ENCODE data around the gene SHFL.

Gene SHFL

DNA sequence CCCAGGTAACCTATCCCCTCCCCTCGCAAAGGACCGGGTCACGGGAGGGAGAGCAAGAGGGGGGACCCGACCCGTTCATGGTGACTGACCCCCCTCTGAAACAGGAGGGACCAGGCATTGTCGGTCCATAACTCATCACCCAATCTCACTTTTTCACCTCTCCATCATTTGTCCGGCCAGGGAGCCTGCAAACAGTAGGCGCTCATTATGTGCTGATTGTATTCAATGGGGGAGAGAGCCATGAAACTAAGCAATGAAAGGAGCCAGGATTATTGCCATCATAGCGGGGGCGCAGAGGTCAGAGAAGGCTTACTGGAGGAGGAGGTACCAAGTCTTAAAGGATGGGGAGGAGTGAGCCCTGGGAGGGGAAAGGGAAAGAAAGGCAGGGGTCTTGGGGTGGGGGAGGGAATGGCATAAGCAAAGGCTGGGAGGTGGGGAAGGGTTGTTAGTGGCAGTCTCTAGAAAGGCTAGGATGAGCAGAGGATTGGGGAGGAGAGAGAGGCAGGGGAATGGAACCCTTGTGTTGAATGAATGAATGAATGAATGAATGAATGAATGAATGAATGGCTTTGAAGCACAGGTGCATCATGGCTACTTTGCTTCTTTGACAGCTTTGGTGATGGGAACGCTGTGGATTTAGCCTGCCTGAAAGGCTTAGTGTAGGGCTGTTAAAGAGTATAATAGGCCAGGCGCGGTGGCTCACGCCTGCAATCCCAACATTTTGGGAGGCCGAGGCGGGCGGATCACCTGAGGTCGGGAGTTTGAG lies 1.4 kb downstream of the SHFL start:
- DNase-seq (ENCODE audit: low read depth) = no peak

DNA sequence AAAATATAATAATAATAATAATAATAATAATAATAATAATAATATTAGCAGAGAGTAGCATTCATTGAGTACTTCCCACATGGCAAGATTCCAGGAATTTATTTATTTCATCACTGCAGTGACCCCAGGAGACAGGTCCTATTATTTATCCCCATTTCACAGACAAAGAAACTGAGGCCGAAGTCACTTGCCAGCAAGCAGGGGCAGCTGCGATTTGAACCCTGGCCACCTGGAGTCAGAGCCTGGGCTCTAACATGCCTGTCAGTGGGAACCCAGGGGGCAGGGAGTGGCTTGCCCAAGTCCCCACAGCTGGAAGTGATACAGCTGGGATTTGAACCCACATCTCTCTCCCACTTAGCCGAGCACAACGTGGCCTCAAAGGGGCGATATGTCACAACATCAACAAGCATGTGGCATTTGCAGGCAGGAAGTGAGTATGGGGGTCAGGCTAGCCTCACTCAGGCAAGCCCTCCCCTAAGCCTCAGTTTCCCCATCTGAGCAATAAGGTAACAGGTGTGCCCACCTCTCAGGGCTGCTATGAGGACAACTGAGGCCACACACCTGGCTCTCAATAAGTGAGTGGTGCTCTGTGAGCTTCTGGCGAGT lies 2.9 kb downstream of the SHFL start:
- no peak for DNase-seq (ENCODE audit: low read depth)

DNA sequence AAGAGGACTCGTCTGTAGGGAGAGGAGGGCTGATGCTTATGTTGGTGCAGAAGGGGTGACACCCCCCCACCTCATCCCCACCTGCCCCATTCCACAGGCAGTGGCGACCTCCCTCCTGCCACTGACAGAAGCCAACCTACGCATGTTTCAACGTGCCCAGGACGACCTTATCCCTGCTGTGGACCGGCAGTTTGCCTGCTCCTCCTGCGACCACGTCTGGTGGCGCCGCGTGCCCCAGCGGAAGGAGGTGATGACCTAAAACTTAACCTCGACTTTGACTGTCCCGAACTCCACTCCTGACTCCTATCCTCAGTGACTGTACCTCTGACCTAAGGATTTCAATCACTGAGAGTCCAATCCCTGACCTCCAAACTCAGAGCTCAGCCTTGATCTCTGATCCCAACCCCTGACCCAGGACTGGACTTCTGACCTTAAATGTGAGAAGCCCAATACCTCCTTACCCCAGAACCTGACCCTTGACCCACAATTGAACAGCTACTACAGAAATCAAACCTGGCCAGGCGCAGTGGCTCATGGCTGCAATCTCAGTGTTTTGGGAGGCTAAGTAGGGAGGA lies 3.8 kb downstream of the SHFL start:
- no peak for DNase-seq (ENCODE audit: low read depth)

DNA sequence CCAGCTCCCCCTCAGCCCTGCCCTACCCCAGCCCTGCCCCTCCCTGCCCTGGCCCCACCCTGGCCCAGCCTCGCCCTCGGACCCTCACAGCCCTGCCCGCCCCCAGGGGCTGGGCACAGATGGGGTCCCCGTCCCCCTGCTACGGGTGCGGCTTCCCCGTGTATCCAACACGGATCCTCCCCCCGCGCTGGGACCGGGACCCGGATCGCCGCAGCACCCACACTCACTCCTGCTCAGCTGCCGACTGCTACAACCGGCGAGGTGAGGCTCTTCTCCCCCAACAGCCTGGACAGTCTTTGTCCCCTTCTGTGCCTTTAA lies 5.2 kb downstream of the SHFL start:
- no peak for DNase-seq (ENCODE audit: low read depth)

DNA sequence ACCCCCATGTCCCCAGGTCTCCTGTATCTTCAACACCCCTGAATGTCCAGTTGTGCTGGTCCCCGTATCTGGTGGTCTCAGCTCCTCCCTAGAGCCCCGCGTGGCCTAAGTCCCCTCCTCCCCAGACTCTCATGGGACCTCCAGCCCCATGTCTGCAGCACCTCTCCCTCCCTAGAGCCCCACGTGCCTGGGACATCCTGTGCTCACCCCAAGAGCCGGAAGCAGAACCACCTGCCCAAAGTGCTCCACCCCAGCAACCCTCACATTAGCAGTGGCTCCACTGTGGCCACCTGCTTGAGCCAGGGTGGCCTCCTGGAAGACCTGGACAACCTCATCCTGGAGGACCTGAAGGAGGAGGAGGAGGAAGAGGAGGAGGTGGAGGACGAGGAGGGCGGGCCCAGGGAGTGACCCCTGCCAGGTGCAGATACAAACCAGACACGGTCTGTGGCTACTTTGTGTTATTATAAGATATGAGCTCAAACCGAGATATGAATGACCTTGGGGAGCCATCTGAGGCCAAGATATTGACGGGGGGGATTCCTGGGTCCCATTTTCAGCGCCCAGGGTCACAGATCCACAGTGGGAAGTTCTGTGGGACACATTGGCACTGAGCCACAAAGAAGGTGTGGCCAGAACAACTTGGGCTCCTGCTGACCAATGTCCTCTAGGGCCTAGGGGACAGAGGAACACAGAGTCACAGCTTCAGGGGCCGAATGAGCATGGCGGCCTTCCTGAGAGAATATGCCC lies 6.0 kb downstream of the SHFL start:
- no peak for DNase-seq (ENCODE audit: low read depth)

DNA sequence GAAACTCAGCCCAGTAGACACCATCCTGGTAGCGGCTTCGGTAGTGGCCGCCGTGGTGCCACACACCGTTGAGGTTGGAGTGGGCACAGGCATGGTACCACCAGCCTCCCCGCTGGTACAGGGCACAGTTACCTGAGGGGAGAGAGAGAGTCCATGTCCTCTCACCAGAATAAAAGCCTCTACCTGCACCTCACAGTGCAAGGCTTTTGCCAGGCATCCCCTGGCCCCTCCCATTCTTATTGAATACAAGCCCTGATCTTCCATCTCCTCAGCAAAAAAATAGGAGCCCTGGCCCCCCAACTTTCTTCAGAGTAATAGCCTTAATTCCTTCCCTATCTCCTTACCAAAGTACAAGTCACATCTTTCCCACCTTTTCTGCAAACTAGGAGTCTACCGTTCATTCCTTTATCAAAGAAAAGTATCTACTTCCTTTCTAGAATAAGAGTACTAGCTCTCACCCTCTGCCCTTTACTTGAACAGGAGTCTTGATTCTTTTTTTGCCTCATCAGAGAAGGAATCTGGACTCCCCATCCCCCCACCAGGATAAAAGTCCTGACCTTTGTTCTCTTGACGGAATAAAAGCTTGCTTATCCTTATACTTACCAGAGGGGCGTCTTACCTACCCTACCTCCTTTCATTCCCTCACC lies 6.7 kb downstream of the SHFL start:
- no peak for DNase-seq (ENCODE audit: low read depth)

DNA sequence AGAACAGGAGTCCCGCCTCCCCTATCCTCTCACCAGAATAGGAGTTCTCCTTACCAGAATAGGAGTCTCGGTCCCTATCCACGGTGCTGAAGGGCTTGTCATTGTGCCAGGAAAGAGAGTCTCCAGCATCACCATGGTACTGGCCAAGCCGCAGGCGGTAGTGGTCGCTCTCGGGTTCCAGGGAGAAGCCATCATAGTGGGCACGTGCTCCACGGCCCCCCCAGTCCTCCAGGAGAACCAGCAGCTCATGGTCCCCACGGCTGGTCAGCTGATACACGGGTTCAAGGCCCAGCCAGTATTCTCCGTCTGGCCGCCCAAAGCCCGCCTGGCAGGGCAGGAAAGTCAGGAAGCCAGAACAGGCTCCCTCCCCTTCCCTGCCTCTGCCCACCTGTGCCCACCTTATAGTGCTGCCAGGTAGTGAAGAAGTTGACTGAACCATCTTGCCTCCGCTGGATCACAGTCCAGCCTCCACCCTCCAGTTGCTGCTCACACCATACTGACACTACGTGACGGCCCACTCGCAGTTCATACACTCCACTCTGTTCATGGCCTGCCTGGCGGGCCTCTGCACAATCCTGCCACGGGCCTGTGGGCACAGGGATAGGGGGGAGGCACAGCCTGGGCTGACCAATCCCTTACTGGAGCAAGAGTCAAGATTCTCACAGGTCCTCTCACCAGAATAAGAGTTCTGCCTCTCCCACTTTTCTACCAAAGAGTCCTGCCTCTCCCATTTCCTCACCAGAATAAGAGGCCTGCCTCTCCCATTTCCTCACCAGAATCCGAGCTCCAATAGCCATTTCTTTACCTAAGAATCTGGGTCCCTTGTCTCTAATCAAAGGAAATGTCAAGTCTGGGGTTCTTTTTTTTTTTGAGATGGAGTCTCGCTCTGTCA lies 7.4 kb downstream of the SHFL start:
- DNase-seq (ENCODE audit: low read depth) = no peak

DNA sequence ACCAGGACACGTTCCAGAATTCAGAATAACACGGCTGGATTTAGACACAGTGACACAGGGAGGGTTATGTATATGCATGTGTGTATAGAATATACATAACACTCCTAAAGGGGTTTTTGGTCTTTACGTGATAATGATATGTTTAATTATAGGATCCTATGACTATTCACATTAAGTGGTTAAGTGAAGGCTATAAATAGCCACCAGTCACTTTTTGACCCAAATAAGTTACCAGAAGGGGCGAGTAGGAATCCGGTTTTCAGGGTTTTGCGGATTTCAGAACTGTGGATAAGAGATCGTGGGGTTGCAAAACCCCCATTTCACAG lies 9.5 kb downstream of the SHFL start:
- no peak for DNase-seq (ENCODE audit: low read depth)

DNA sequence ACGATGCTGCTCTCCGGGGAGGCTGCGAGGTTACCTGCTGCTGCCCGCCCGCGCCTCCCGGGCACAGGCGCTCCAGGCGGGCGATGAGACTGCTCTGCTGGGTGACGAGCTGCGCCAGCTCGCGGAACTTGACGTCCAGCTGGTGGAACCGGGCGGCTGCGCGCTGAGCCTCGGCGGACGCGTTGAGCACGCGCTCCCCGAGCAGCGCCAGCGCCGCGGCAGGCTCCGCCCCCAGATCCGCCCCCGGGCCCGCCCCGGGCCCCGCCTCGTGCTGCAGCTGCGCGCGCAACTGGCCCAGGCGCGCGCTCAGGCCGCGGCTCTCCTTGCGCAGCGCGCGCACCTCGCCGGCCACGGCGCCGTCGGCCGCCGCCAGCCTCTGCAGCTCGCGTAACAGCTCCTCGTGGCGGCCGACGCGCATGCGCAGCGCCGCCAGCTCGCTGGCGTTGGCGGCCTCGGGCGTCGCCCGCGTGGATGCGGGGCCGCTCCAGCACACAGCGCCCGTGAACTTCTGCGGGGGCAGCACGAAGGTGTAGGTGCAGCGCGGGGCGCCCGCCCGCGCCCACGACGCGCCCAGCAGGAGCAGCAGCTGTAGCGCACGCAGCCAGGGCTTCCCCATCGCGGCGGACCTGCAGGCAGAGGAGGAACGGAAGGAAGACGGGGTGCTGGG lies 10.0 kb downstream of the SHFL start:
- peak; percentile 93 for DNase-seq (ENCODE audit: low read depth)

DNA sequence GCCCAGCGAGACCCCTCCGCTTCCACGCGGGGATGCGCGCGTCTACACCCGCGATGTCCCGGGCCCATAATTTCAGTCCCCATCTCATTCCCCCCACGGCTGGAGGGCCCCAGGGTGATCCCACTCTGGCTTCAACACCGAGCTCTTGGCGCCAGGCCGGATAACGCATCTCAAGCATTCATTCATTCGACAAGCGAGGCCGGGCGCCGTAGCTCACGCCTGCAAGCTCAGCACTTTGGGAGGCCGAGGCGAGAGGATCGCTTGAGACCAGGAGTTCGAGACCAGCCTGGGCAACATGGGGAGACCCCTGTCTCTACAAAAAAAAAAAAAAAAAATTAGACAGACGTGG lies 10.5 kb downstream of the SHFL start:
- no peak for DNase-seq (ENCODE audit: low read depth)

DNA sequence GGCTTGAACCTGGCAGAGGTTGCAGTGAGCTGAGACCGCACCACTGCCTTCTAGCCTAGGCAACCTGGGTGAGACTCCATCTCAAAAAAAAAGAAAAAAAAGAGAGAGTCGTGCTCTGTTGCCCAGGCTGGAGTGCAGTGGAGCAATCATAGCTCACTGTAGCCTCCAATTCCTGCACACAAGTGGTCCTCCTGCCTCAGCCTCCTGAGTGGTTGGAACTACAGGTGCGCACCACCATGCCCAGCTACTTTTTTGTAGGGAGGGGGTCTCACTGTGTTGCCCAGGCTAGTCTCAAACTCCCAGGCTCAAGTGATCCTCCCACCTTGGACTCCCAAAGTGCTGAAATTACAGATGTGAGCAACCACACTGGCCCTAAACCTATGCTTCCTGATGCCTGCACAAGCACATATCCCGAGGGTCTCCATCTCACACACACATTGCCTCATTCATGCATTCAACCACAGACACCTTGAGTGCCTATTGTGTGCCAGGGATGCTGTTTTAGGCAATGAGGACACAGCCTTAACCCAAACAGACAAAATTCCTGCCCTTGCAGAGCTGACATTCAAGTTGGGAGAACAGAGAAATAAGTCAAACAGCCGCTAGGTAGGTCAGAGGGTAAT lies 14.2 kb downstream of the SHFL start:
- no peak for DNase-seq (ENCODE audit: low read depth)

DNA sequence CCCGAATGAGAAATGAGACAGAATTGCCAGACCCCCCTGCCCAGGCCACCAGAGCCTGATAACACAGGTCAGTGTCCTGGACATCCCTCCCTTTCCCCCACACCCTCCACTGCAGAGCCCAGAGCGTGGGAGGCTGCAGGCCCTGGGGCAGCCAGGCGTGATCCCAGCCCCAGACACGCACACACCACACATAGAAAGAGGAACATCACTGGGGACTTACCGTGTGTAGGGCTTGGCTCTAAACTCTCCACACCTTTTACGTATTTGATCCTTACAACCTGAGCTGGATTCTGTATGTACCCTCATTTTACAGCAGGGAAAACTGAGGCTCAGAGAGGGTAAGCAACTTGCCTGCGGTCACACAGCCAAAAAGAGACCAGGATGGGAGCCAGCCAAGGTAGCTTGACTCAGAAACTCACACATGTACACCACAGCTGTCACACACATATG lies 16.7 kb downstream of the SHFL start:
- no peak for DNase-seq (ENCODE audit: low read depth)

DNA sequence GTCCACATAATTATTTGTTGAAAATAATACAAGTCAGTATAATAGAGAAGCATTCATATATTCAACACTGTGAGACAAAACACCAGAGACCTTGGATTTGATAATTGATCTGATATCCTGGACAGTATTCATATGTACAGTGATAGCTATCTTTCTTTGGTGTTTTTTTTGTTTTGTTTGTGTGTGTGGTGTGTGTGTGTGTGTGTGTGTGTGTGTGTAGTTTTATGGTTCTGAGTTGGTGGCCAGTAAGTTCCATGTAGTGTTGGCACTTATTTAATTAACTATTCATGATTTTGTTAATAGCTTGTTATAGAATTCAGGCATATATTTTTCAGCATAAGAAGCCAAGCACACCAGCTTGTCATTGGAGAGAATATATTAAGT lies 18.0 kb downstream of the SHFL start:
- no peak for DNase-seq (ENCODE audit: low read depth)

DNA sequence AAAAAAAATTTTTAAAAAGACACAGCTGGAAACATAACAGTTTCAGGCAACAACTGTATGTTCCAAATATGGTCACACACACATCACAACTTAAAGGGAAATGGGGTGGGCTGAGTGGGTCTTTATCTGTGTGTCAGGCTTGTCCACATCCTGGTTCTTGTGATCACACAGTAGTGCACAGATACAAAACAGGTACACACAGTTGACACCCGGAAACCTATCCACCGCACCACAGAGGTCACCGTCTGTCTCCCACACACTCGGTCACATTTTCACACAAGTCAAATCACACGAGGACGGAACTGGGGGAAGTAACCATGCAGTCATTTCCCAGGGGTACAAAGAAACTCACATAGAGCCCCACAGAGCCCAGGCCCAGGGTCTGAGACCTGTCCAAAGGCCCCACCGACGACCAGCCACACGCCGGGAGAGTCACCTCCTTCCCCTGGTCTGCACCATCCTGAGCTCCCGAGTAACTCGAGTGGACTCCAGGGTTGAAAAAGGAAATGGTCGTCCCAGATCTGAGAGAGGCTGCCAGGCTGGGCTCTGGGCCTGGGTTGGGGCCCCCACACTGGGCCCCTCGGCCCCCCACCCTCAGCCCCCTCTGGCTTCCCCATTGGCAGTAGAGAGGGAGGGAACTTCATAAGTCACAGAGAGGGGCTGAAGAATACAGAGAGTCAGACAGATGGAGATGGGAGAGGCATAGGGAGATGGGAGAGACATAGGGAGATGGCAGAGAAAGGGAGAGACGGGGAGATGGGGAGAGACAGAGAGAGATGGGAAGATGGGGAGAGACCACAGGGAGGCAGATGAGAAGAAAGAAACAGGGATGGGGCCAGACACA lies 18.8 kb downstream of the SHFL start:
- peak; percentile 69 for DNase-seq (ENCODE audit: low read depth)

DNA sequence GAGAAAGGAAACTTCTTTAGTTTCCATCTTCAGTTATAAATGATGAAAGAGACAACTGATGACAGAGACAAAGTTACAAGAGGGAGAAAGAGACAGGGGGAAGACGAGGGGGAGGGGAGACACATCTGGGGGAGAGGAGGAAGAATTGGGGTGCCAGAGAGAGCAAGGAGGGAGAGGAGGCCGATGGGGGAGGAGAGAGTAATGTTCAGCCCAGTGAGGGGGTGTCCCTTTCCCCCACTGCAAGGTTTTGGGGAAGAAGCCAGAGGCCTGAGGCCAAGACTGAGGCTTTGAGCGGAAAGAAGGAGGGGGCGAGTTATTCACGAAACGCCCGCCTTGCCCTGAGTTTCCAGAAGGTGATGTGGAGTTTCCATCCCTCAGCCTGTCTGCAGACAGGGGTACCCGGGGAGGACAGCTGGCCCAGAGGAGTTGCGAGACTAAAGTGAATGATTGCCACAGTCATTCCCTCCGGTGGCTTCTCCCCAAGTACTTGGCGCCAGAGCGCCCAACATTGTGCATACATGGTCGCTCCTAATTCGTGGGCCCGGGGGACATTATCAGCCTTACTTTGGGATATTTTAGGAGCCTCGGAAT lies 19.5 kb downstream of the SHFL start:
- DNase-seq (ENCODE audit: low read depth) = peak; percentile 79

DNA sequence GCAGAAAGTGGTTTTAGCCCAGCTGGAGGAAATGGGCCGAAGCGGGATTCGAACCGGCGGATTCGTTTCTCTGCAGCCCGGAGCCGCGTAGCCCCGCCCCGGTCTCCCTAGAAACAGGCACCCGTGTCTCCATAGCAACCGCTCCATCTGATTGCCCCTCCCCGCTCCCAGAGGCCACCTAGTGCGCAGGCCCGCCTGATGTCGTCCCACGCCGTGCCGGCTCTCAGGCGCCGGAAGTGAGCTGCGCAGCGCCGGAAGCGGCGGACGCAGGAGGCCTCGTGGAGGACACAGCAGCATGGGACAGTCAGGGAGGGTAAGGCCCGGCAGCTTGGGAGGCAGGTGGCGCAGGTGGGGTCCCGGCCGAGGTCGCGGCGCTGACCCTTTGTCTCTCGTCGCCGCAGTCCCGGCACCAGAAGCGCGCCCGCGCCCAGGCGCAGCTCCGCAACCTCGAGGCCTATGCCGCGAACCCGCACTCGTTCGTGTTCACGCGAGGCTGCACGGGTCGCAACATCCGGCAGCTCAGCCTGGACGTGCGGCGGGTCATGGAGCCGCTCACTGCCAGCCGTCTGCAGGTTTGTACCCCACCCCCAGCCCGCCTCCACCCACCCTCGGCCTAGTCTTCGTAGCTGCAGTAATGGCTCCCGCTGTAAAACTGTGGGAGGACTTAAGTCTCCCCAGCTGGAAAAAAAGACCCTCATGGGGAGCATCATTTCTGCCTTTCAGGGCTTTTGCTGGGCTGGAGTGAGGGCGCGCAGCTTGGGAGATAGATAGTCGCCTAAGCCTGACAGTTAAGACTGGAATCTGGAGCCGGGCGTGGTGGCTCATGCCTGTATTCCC lies 20.2 kb downstream of the SHFL start, which contains the start of gene PPAN:
TSS of gene PPAN (plus strand) at position 263 of the 837 bp plus-strand sequence. CDS start at position 296, 33 bp downstream.
- peak; percentile 94 for DNase-seq (ENCODE audit: low read depth)

DNA sequence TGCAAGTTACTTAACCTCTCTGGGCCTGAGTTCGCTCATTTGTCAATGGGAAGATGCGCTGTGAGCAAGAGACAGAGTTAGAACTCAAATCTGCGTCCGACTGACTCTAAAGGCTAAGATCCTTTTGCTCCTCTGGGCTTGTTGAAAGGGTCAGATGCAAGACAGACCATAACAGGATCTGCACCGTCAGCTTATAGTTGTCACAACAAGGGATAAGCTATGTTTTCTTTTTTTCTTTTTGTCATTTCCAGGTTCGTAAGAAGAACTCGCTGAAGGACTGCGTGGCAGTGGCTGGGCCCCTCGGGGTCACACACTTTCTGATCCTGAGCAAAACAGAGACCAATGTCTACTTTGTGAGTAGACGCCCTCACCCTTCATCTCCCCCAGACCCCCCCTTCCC lies 21.1 kb downstream of the SHFL start:
- no peak for DNase-seq (ENCODE audit: low read depth)

DNA sequence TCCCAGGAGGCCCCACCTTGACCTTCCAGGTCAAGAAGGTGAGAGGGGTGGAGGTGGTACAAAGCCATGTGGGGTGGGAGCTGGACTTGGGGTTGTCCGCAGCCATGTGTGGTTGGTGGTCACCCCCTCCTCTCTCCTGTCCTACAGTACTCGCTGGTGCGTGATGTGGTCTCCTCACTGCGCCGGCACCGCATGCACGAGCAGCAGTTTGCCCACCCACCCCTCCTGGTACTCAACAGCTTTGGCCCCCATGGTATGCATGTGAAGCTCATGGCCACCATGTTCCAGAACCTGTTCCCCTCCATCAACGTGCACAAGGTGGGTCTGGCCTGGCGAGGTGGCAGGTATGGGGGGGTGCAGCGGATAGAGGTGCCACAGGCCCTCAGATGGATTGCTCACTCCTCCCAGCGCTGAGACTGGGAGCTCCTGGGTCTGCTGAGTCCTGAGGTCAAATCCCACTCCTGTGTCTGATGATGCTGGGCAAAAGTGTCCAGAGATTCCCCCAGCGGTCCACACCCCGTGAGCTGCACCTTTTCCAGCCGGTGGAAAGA lies 21.8 kb downstream of the SHFL start:
- no peak for DNase-seq (ENCODE audit: low read depth)
